ENCODE data around the gene NFIX.

- TF ChIP-seq, protein P1, sequence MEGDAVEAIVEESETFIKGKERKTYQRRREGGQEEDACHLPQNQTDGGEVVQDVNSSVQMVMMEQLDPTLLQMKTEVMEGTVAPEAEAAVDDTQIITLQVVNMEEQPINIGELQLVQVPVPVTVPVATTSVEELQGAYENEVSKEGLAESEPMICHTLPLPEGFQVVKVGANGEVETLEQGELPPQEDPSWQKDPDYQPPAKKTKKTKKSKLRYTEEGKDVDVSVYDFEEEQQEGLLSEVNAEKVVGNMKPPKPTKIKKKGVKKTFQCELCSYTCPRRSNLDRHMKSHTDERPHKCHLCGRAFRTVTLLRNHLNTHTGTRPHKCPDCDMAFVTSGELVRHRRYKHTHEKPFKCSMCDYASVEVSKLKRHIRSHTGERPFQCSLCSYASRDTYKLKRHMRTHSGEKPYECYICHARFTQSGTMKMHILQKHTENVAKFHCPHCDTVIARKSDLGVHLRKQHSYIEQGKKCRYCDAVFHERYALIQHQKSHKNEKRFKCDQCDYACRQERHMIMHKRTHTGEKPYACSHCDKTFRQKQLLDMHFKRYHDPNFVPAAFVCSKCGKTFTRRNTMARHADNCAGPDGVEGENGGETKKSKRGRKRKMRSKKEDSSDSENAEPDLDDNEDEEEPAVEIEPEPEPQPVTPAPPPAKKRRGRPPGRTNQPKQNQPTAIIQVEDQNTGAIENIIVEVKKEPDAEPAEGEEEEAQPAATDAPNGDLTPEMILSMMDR (IDR thresholded peaks at IDR 0.05 in 4 of 5, conservative IDR thresholded peaks at IDR 0.05 in 1 of 5), result no peak
- no peak for TF ChIP-seq POLR2A (IDR thresholded peaks at IDR 0.05)
These were observed 32.8 kb downstream of the NFIX start for GRCh38 chr19:13028027-13028426.

All from gastrocnemius medialis (tissue), 4 donors.